Stimulated activated CD8-positive, alpha-beta memory T cell treated with anti-CD3 and anti-CD28 coated beads, Interleukin-15, amount 100 ng/mL, for 48 hours (primary cell): ENCODE results near the gene FADD.

Source experiments
- DNase-seq, 2 donors: peaks; one replicate each; pipeline ENCODE4 v3.0.0-alpha.2; 2020; ENCODE audit warnings: low read depth in 2 of 2

The FADD gene

DNA sequence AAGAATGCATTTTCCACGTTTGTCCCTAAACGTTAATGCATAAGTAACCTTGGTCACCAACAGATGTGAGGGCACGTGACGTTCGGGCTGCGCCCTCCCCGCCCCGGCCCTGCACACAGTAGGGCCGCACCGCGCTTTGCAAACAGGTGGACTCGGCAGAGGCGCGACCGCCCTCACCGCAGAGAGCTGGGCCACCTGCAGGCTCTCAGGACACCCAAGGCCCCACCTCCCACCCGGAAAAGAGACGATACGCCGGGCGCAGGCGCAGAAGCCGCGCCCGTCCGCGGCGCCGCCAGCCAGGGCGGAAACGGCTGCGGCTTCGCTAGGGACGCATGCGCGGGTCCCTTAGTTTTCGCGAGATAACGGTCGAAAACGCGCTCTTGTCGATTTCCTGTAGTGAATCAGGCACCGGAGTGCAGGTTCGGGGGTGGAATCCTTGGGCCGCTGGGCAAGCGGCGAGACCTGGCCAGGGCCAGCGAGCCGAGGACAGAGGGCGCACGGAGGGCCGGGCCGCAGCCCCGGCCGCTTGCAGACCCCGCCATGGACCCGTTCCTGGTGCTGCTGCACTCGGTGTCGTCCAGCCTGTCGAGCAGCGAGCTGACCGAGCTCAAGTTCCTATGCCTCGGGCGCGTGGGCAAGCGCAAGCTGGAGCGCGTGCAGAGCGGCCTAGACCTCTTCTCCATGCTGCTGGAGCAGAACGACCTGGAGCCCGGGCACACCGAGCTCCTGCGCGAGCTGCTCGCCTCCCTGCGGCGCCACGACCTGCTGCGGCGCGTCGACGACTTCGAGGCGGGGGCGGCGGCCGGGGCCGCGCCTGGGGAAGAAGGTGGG lies at the start of gene FADD:
Gene FADD (plus strand): TSS at position 377 of the 831 bp plus-strand sequence. CDS start 164 bp downstream, at position 541.
- DNase-seq = peak; percentile 85 to 86

DNA sequence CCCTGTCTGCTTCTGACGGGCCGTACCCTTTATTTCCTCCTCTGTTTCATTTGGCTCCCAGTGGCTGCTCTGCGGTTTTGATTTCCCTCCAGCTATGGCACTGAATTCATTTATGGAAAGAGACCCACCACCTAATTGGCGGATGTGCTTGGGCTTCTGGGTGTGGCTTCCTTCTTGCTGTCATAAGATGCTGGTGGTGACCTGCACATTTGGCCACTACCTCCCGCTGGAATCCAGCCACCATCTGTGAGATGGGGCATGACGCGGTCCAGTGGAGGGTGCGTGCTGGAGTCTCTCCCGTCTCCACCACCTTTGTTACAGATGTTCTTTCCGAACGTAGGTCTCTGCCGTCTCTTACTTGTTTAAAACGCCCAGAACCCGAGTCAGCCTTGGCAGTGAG lies 47.7 kb upstream of the FADD start:
- no peak for DNase-seq

- no peak for DNase-seq
Observed at GRCh38 chr11:70156291-70157037, 46.6 kb upstream of the FADD start.

DNA sequence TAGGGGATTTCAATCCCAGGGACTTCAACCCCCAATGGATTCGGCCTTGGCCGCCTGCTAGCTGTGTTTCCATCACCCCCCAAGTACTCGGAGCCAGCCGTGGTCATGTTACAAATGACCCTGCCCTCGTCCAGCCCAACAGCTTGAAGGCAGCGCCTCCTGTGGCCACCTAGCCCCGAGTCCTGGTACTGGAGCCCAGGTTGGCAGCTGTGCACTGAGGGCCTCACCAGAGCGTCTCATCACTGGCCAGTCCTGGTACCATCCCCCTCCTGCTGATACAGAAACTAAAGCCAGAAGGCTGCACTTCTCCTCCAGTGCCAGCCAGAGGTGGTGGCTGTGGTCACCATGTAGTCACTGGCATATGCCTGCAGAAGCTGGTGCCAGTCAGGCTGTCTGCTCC lies 44.9 kb upstream of the FADD start:
- no peak for DNase-seq

- no peak for DNase-seq
Observed at GRCh38 chr11:70158757-70159389, 44.2 kb upstream of the FADD start.

- DNase-seq = no peak
Observed at GRCh38 chr11:70159627-70160570, 43.2 kb upstream of the FADD start.

GRCh38 chr11:70161043-70161625 lies 42.0 kb upstream of the FADD start:
- no peak for DNase-seq

DNA sequence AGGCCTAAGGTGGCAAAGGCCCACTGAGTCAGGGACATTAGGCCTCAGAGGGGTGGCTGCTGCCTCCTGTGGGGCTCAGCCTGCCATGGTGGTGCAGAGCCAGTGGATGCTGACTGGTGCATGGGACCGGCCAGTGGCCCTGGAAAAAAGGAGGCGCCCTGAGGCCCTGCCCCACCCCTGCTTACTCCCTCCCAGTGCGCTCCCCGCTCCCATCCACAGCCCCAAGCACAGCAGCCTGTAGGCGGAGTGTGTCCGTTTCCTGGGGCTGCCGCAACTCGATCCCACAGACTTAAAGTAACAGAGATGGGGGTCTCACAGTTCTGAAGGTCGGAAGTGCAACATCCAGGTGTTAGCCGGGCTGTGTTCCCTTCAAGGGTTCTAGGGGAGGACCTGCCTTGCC lies 38.4 kb upstream of the FADD start:
- no peak for DNase-seq

DNA sequence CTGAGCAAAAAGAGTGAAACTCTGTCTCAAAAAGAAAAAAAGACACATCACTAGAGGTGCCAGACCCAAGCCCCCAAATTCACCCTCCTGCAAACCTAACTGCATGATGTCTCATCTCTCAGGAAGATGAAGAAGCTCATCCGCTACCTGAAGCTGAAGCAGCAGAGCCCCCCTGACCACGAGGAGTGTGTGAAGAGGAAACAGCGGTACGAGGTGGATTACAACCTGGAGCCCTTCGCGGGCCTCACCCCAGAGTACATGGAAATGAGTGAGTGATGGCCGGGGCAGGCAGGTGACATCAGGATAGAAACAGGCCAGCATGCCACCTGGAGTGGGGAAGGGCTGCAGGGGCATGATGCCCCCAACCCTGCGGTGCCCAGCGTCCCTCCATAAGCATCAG lies 36.0 kb upstream of the FADD start:
- DNase-seq = no peak

DNA sequence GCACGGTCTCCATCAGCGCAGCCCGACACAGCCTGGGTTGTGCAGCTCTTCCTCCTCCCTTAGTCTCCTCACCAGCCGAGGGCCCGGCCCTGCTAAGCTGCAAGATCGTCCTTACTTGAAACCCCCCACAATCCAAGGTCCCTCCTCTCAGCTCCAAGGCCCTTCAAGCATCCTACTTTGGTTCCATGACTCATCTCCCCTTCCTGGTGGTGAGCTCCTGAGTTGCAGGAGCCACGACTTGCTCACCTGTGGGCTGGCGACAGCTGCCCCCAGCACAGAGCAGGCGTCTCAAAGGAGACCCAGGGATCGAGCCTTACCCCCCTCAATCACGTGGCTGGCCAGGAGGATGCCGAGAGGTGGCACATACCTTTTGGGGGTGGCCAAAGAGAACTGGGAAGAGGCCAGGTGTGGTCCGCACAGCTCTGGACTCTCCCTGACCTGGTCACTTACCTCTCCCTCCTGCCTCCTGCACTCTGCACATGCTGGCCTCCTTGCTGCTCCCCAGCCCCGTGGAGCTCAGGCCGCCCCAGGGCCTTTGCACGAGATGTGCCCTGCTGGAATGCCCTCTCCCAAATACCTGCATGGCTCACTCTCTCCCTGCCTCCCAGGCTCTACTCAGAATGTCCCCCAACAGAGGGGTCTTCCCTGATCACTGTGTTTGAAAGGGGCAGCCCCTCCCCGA lies 35.2 kb upstream of the FADD start:
- DNase-seq = no peak

- DNase-seq = no peak
Observed at GRCh38 chr11:70168405-70168754, 34.7 kb upstream of the FADD start.

DNA sequence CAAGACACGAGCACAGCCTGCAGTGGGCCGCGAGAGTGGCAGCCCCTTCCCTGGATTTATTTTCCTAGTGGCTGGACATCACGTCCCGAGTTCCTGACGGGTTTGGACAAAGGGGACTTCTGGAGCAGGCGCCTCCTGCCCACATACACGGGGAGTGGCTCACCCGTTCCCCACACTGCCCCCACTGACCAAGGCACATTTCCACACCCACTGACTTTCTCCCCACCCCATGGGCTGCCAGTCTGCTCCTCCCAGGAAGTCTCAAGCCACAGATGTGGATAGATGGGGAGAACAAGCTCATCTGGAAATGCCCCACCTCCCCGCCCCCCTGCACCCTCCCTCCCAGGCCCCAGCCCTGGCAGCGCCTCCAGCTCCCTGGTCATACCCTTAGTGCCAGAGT lies 34.0 kb upstream of the FADD start:
- no peak for DNase-seq

DNA sequence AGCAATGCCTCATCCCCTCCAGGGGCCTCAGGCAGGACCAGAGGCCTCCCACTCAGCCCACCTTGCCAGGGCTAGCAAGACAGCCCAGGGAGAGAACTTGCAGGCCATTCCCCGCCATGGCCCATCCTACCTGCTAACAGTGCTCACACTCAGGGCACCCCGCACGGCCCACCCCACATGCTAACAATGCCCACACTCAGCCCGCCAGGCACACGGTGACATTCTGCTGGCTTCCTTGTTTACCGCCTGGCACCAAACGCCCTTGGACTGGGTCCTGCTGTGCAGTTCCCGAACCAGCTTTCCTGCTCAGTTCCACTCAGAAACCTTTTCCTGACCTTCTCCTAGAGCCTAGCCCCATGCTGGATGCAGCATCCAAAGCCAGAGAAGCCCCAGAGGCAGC lies 33.5 kb upstream of the FADD start:
- DNase-seq = no peak

DNA sequence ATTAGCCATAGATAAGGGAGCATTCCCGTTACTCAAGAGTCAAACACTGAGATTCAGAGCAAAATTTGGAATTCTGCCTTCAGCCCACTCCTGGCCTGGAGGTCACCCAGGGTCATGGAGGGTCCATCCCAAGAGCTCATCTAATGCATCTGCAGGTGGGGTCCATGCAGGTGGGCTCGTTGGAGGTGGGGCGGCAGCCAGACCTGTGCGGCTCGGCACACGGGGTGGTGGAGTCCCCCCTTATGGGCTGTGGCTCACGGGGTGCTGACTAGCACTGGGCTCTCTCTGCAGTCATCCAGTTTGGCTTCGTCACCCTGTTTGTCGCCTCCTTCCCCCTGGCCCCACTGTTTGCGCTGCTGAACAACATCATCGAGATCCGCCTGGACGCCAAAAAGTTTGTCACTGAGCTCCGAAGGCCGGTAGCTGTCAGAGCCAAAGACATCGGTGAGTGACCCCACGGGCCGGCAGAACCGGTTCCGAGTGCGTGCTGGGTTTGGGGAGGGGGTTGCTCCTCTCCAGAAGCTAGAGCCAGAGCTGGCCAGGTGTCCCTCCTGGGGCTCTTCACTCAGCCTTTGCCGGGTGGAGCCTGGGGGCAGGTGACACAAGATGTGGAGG lies 32.4 kb upstream of the FADD start:
- no peak for DNase-seq

GRCh38 chr11:70173018-70173417 lies 30.1 kb upstream of the FADD start:
- DNase-seq = no peak

- DNase-seq = no peak
Observed at GRCh38 chr11:70174547-70175235, 28.4 kb upstream of the FADD start.

- no peak for DNase-seq
Observed at GRCh38 chr11:70175236-70175698, 27.8 kb upstream of the FADD start.

DNA sequence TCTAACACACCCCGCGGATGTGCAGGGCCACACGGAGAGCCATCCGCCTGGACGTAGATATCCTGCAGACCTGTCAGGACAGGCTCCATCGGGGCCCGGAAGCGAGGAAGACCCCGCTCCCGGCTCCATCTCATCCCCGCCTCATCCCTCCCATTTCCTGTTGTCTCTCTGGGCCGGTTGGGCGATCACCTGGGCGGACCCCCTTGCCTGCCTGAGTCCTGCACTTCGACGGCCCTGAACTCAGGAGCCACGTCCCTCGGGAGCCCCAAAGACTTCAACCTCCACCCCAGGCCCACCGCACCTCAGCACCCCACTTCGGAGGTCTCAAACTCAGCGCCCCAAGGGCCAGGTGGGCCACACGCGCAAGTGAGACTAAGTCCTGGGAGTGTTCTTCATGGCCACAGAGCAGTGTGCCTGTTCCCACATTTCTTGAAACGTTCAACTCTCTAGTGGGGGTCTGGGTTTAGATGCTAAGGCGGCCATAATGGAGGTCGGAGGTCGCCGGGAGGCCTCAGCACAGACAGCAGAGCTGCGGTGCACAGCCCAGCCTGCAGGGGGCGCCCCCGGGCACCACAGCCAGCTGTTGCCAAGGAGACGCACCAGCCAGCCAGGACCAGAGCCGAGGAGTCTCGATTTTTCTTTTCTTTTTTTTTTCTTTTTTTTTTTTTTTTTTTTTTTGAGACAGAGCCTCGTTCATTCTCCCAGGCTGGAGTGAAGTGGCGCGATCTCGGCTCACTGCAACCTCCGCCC lies 26.0 kb upstream of the FADD start:
- DNase-seq = peak; percentile 27 to 43

DNA sequence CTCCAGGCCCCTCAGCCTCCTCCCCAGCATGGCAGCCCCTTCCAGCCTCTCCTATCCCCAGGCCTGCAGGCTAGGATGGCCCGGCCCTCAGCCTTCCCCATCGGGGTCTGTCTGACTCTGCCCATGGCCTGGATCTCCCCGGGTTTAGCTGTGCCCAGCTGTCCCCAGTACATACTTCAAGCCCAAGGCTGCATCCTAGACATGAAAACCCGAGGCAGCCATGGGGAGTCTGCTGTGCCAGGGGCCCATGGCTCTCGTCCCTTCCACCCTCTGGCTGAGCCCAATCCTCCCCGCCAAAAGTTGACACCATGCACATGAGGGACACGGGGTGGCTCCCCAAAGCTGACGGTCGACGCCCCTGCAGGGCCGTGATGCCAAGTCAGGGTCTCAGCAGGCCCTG lies 22.2 kb upstream of the FADD start:
- no peak for DNase-seq
